ENCODE data around the gene VTI1B.

- TF ChIP-seq, protein P1, sequence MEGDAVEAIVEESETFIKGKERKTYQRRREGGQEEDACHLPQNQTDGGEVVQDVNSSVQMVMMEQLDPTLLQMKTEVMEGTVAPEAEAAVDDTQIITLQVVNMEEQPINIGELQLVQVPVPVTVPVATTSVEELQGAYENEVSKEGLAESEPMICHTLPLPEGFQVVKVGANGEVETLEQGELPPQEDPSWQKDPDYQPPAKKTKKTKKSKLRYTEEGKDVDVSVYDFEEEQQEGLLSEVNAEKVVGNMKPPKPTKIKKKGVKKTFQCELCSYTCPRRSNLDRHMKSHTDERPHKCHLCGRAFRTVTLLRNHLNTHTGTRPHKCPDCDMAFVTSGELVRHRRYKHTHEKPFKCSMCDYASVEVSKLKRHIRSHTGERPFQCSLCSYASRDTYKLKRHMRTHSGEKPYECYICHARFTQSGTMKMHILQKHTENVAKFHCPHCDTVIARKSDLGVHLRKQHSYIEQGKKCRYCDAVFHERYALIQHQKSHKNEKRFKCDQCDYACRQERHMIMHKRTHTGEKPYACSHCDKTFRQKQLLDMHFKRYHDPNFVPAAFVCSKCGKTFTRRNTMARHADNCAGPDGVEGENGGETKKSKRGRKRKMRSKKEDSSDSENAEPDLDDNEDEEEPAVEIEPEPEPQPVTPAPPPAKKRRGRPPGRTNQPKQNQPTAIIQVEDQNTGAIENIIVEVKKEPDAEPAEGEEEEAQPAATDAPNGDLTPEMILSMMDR (IDR thresholded peaks at IDR 0.05) = no peak
- TF ChIP-seq POLR2A (IDR thresholded peaks at IDR 0.05) = no peak
Measured at GRCh38 chr14:67646131-67646530, 28.3 kb downstream of the VTI1B start.
